ENCODE data around the gene ANKZF1.

GRCh38 chr2:219266886-219267285 lies 37.3 kb downstream of the ANKZF1 start:
- TF ChIP-seq EZH2 (IDR thresholded peaks at IDR 0.05; ENCODE audit: borderline replicate concordance) (no peak), CTCF (IDR thresholded peaks at IDR 0.05; ENCODE audit: poor library complexity) (no peak), EZH2phosphoT487 (IDR thresholded peaks at IDR 0.05; ENCODE audit: low read depth, severe bottlenecking, unreplicated experiment) (no peak)

All from hepatocyte (in vitro differentiated cells).